Urinary bladder (tissue), 4 donors: ENCODE measurements around the gene TMEM11. TPM values are rescaled to one million over a fixed set of nuclear protein-coding genes. Genes with fewer than 3 reads are reported as not detected.
"Not testable (repeated sequence)": the region's sequence is repeated elsewhere in the genome, so short reads cannot be mapped to it uniquely, and the experiment has no call there.

Experiments
- DNase-seq: peaks from one replicate; pipeline ENCODE4 v3.0.0-alpha.2; 2015; ENCODE audit errors: extremely low spot score
- H3K27ac ChIP-seq: one replicate; pipeline ENCODE4 v1.5.1; 2013; ENCODE audit warnings: low read depth, mild to moderate bottlenecking, moderate library complexity
- H3K36me3 ChIP-seq: one replicate; pipeline ENCODE4 v1.6.1; 2013; ENCODE audit warnings: mild to moderate bottlenecking, moderate library complexity; ENCODE audit not compliant: insufficient read depth
- H3K4me1 ChIP-seq: one replicate; pipeline ENCODE4 v1.6.1; 2013; ENCODE audit warnings: mild to moderate bottlenecking, moderate library complexity; ENCODE audit not compliant: insufficient read depth
- H3K4me3 ChIP-seq: one replicate; pipeline ENCODE4 v1.5.1; 2013; ENCODE audit warnings: low read depth, low read length
- WGBS: extraction: QIAGEN DNeasy Blood & Tissue Kit; methylation state at CpG from one replicate; pipeline ENCODE4 v1.1.7; 2013; 5-methylcytosine and 5-hydroxymethylcytosine counted together
- polyA plus RNA-seq: library from polyadenylated mRNA; stranded (reverse); fragments of 200-250 nt; gene quantifications from one replicate; pipeline ENCODE4 v1.2.3, GENCODE V29; 2013
- total RNA-seq: library from RNA; depleted of rRNA; stranded (reverse); fragments of >200 nt; gene quantifications from one replicate; pipeline ENCODE4 v1.2.3, GENCODE V29; 2014
- donor health status: healthy with polysubstance abuse.
- donor health status: healthy.

Gene TMEM11
- total and polyA plus RNA-seq, 2 donors, result 6.6 to 24.7 TPM

DNA sequence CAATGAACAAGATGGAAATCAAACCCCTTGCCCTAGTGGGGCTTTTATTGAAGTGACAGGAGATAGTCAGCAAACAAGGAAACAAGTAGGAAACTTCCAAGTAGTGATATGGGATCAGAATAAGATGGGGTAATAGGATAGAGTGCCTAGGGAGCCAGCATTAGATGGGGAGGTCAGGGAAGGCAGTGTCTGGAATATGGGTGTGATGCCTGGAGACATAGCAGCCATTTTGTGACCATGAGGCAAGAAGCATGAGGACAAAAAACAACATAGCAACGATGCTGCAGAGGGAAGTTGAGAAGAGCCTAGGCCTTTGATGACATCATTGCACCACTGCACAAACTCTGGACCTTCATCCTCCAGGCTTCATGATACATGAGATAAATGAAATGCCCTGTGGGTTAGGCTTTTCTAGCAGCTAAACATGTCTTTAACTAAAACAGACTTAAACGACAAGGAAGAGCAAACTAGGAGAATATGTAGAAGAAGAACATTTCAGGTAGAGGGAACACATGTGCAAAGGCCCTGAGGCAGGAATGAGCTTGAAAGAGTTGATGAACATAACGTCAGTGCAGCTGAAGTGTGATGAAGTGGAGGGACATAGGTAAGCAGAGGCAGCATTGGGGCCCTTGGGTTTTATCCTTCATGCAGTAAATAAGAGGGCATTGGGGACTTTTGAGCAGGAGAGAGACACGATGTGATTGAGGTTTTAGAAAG is 18.2 kb upstream of the TMEM11 start:
- H3K4me1 ChIP-seq, result no peaks in the 10 kb centered on the region
- no peak overlapping the region for H3K4me3 ChIP-seq
- H3K27ac ChIP-seq, result no peak overlapping the region
- no peak for DNase-seq
- 94% methylated on average over 4 of the region's 4 CpGs for WGBS
- no peaks in the 10 kb centered on the region for H3K36me3 ChIP-seq

DNA sequence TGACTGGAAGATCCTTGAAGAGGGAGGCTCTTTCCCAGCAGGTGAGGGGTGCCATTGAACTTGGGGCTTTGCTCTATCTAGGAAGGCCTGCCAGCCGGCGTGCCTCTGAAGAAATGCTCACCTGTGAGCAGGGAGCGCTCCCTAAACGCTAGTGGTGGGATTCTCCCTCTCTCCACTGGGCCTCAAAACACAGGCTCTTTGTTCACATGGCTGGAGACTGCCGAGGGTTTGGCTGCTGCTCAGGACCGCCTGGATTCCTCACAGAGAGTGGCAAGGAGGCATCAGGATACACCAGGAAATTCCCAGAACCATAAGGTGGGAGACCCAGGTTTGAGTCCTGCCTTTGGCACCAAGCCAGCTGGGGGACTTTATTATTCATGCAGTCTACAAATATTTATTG is 17.6 kb upstream of the TMEM11 start:
- H3K4me3 ChIP-seq, result no peak overlapping the region
- DNase-seq, result no peak
- WGBS, result 75% methylated on average over 6 of the region's 6 CpGs
- H3K4me1 ChIP-seq, result no peaks in the 10 kb centered on the region
- no peaks in the 10 kb centered on the region for H3K36me3 ChIP-seq
- H3K27ac ChIP-seq, result no peak overlapping the region

DNA sequence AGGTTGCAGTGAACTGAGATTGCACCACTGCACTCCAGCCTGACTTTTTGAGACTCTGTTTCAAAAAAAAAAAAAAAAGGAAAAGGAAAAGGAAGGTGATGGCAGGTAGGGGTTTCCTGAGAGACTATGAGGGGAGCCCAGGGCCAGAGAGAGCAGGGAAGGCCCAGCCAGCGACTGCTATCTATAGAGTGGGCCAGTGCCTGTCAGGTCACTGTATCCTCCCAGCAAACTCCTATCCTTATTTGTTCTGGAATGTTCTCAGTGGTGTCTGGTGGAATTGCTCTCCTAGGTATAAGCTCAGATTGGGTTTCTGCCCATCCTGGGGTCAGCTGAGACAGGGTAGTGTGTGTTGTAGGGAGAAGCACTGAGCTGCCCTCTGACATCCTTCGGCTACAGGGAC is 14.9 kb upstream of the TMEM11 start:
- DNase-seq, result no peak
- no peak overlapping the region for H3K4me3 ChIP-seq
- no peaks in the 10 kb centered on the region for H3K36me3 ChIP-seq
- WGBS, result 78% methylated on average over 2 of the region's 2 CpGs
- H3K27ac ChIP-seq, result no peak overlapping the region
- H3K4me1 ChIP-seq, result no peaks in the 10 kb centered on the region

DNA sequence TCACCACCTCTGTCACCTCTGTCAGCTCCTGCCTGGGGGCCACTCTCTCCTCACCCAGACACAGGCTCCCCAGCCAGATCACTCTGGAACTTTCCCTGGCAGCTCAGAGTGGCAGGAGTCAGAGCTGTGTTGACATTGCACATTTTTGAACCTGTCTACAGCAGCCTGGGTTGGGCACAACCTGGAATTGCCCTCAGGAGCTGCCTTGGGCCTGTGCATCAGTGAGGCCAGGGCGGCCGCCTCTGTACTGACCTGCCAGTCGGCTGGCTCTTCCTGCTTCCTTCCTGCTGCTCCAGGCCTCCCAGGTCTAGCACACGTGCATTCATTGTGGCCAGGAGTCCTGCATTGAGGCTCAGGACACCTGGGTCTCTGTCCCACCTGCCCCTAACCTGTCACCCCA is 14.2 kb upstream of the TMEM11 start:
- Histone ChIP-seq H3K27ac (no peak overlapping the region), H3K4me1 (no peaks in the 10 kb centered on the region), H3K4me3 (no peak overlapping the region), H3K36me3 (no peaks in the 10 kb centered on the region)
- no peak for DNase-seq
- WGBS, result 68% methylated on average over 4 of the region's 4 CpGs

DNA sequence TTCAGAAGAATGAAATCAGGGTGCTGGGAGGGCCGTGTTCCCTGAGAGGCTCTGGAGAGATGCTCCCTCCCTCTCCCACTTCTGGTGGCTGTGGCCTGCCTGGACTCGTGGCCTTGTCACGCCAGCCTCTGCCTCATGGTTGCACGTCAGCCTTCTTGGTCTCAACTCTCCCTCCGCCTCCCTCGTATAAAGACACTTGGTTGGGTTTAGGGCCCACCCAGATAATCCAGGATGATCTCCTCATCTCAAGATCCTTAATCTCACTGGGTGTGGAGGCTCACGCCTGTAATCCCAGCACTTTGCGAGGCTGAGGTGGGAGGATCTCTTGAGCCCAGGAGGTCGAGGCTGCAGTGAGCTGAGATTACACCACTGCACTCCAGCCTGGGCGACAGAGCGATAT is 13.3 kb upstream of the TMEM11 start:
- 80% methylated on average over 11 of the region's 11 CpGs for WGBS
- not testable (repeated sequence) for H3K27ac ChIP-seq, H3K4me3 ChIP-seq, DNase-seq, H3K36me3 ChIP-seq, H3K4me1 ChIP-seq

DNA sequence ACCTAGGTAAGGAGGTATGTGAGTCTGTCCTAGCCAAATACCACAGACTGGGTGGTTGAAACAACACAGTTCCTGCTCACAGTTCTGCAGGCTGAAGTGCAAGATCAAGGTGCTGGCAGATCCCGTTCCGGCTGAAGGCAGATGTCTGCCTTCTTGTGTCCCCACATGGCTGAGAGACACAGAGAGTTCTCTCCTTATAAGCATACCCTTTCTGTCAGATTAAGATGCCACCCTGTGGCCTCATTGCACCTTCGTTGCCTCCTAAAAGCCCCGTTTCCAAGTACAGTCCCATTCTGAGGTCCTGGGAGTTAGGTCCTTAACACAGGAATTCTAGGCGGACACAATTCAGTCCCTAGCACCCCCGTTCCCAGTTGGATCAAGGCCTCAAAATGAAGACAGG is 9.1 kb upstream of the TMEM11 start:
- no peak overlapping the region for H3K4me3 ChIP-seq
- H3K36me3 ChIP-seq, result no peaks in the 10 kb centered on the region
- no peak for DNase-seq
- no peaks in the 10 kb centered on the region for H3K4me1 ChIP-seq
- H3K27ac ChIP-seq, result no peak overlapping the region
- 90% methylated on average over 6 of the region's 6 CpGs for WGBS

DNA sequence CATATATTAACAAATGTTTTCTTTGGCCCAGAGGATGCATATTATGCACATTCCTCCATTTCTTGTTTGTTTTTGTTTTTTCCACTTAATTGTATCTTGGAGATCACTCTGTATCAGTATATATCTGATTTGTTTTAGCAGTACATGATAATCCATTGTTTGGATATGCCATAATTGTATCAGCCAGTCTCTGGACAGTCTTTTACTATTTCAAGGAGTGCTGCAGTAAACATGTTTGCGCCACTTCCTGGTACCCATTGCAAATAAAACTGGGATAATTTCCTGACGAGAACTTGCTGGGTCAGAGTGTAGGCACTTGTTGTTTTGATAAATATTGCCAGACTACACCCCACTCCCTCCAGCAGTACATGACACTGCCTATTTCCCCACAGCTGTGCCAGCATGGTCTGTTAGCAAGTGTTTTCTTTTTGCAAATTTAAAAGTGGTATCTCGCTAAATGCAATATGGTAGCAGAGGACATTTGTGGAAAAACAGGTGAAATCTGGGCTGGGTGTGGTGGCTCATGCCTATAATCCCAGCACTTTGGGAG is 4.9 kb upstream of the TMEM11 start:
- no peak overlapping the region for H3K4me3 ChIP-seq
- no peaks in the 10 kb centered on the region for H3K4me1 ChIP-seq
- no peaks in the 10 kb centered on the region for H3K36me3 ChIP-seq
- no peak for DNase-seq
- H3K27ac ChIP-seq, result no peak overlapping the region
- WGBS, result 90% methylated on average over 3 of the region's 3 CpGs

DNA sequence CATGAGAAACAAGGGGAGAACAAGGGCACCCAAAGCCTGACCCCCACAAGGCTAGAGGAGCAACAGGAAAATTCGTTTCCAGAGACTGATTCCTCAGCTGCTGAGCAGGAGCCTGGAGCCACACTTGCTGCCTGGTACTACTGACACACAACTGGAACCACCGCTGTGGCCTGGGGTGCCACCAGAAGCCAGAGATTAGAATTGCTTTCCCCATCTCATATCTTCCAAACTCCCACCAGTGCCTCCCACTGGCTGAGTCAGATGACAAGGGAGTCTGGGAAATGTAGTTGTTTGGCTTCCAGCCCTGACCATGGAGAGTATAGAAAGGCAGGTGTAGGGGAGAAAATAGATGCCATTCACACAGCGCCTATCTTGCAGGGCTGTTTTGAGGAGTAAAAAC is 4.1 kb upstream of the TMEM11 start:
- H3K4me1 ChIP-seq, result peaks cover under 1% of the 10 kb centered on the region
- DNase-seq, result no peak
- no peak overlapping the region for H3K27ac ChIP-seq
- H3K4me3 ChIP-seq, result no peak overlapping the region
- H3K36me3 ChIP-seq, result no peaks in the 10 kb centered on the region
- 70% methylated on average over 3 of the region's 3 CpGs for WGBS

DNA sequence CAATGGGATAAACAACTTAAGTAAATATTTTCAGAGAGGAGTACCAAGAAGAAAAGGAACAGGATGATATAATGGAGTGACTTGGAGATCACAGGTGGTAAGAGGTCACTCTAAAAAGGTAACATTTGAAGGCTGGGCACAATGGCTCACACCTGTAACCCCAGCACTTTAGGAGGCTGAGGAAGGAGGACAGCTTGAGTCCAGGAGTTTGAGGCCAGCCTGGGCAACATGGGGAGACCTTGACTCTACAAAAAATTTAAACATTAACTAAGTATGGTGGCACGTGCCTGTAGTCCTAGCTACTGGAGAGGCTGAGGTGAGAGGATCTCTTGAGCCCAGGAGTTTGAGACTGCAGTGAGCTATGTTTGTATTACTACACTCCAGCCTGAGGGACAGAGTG is 3.4 kb upstream of the TMEM11 start:
- H3K4me1 ChIP-seq, result peaks cover 4% of the 10 kb centered on the region
- WGBS, result 89% methylated on average over 1 of the region's 1 CpG
- no peak overlapping the region for H3K4me3 ChIP-seq
- no peak overlapping the region for H3K27ac ChIP-seq
- H3K36me3 ChIP-seq, result no peaks in the 10 kb centered on the region
- no peak for DNase-seq

DNA sequence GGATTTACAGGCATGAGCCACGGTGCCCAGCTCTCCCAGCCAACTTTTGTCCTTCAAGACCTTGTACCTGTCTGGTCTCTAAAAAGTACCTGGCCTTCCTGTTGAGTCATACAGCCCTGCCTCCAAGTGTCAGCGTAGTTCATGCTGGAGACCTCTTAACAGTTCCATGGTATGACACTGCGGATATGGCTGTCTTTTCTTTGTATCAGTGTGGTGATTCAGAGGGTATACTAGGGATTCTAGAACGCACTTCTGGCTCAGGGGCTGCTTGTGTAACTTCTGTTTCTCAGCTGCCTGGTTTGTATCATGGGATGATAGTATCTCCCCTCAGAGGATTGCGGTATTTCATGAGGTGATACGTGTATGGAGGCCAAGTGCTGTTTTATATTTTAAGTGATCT is 2.0 kb upstream of the TMEM11 start:
- 89% methylated on average over 6 of the region's 6 CpGs for WGBS
- Histone ChIP-seq H3K36me3 (no peaks in the 10 kb centered on the region), H3K27ac (no peak overlapping the region), H3K4me3 (no peak overlapping the region), H3K4me1 (peaks cover 4% of the 10 kb centered on the region)
- no peak for DNase-seq

DNA sequence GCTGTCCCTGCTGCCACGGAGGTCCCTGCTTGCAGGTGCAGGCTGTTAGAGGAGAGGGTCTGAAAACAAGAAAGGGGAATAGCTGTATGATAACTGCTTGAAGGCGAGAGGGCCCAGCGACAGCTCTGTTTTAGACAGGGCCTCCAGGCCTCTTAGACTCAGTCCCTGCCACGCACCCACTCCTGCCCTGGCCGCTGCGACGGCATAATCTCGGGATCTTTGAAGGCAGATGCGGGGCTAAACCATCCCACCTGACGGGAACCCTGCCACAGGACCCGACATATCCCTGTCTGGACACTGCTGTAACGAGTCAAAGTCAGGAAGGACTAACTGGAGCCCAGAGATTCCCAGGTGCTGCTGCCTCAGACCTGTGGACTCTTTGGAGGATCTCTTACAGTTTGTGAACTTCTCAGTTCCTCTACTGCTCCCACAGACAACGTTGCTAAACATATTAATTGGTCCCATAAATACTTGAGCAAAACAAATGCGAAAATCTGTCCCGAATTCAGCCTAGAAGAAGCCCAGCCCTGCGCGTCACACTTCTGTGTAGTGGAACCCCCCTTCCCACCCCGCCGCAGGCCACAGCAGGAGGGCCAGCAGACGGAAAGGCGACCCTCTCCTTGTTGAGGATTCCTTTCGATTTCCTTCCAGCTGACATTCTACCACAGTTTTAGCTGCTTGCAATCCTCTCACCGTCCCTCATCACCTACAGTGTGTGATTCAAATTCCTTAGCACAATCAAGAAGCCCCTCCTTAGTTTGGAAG is 998 bp upstream of the TMEM11 start:
- peaks cover 4% of the 10 kb centered on the region for H3K4me1 ChIP-seq
- H3K4me3 ChIP-seq, result peak overlapping the region; percentile 98
- 9% methylated on average over 23 of the region's 23 CpGs for WGBS
- peak overlapping the region; percentile 98 for H3K27ac ChIP-seq
- no peaks in the 10 kb centered on the region for H3K36me3 ChIP-seq
- DNase-seq, result no peak

DNA sequence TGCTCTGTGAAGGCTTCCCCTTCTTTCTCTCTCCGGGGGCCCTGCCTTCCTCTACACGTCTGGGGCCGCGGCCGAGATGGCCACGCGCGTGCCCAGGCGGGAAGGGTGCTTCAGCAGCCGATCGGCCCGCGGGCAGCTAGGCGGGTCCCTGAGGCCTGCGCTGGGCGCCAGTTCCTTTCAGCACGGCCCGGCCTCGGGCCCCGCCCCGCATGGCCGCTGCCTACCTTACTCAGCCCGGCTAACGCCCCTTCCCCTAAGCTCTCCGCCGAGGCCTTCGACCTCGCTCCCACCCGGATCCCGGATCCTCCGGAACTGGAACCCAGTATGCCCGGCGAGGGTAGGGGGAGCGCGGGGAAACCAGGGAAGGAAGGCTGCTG is 335 bp downstream of the TMEM11 start:
- no peak for DNase-seq
- under 1% methylated on average over 35 of the region's 35 CpGs for WGBS
- Histone ChIP-seq H3K4me3 (peak overlapping the region; percentile 98), H3K4me1 (peaks cover 4% of the 10 kb centered on the region), H3K36me3 (no peaks in the 10 kb centered on the region), H3K27ac (peak overlapping the region; percentile 76)

DNA sequence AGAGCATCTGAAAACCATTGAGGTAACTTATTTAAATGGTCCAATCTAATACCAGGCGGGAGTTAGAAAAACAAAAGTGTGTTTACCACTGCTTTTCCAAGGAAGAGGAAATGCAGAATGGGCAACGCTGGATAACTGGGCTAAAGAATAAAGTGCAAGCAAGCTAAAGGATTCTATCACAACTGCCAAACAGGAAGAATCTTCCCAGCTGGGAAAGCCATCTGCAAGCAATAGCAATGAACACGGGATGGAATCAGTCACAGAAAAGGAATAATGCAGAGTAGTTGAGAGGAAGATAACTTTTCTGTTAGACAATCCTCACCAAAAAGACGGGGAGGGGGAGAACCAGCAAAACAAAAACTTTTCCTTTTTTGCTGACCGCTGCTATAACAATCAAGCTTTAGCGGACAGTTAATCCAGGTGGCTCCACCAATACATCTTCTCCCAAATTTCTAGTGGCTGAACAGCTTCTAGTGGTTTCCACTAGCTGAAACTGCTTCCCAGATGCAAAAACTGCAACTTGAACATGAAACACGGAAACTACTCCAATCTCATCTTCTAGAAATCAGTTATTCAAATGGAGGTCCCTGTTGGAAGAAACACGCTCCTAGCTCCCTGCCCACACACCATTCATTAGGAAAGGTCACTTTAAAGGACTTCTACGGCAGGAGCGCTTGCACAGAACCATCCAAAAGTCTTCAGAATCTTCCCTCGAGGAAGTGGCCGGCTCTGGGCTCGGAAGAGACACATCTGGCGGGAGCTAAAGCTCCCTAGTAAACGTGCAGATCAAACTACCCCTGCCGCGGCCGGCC is 929 bp downstream of the TMEM11 start:
- Histone ChIP-seq H3K4me3 (peak overlapping the region; percentile 98), H3K36me3 (no peaks in the 10 kb centered on the region), H3K4me1 (peaks cover 4% of the 10 kb centered on the region), H3K27ac (no peak overlapping the region)
- no peak for DNase-seq
- 5% methylated on average over 18 of the region's 18 CpGs for WGBS
